Esophagus squamous epithelium (tissue), 4 donors: ENCODE results near the gene CHST8.

Source experiments
- CTCF ChIP-seq, 6 experiments: fragments of 450-650 bp in 4 of 6; fragments of 200-600 bp in 2 of 6; sonication (generic) in 2 of 6; IDR thresholded peaks; one replicate each; pipeline ENCODE4 v1.5.1; 2016 to 2019; ENCODE audit warnings: antibody characterized with exemption in 6 of 6, mild to moderate bottlenecking in 4 of 6, moderate library complexity in 4 of 6
- POLR2A ChIP-seq, 4 donors: fragments of 450-650 bp; IDR thresholded peaks; one replicate each; pipeline ENCODE4 v1.6.1; 2017; ENCODE audit warnings: antibody characterized with exemption in 4 of 4, mild to moderate bottlenecking in 4 of 4, moderate library complexity in 3 of 4

- no peak for TF ChIP-seq POLR2A (IDR thresholded peaks at IDR 0.05)
- TF ChIP-seq CTCF (IDR thresholded peaks at IDR 0.05), result no peak
Observed at GRCh38 chr19:33720155-33720493, 98.4 kb downstream of the CHST8 start.
